Fibroblast of peridontal ligament (primary cell): ENCODE data around the gene CASKIN2.
A peak's percentile ranks its signal among the peaks of the same experiment; 100 is the strongest.
"Not testable (repeated sequence)": the region's sequence is repeated elsewhere in the genome, so short reads cannot be mapped to it uniquely, and the experiment has no call there.

Experiments
- DNase-seq: peaks from one replicate; pipeline ENCODE4 v3.0.0-alpha.2; 2010; ENCODE audit errors: extremely low read depth

Gene CASKIN2

GRCh38 chr17:75468291-75468754 lies 47.0 kb downstream of the CASKIN2 start:
- no peak for DNase-seq

GRCh38 chr17:75465039-75465438 lies 50.3 kb downstream of the CASKIN2 start:
- DNase-seq, result no peak

- DNase-seq, result no peak
Observed at GRCh38 chr17:75463603-75464002, 51.7 kb downstream of the CASKIN2 start.

GRCh38 chr17:75460295-75460694 lies 55.0 kb downstream of the CASKIN2 start:
- DNase-seq, result no peak

- peak; percentile 47 for DNase-seq
Observed at GRCh38 chr17:75459590-75460267, 55.6 kb downstream of the CASKIN2 start.

GRCh38 chr17:75459246-75459589 lies 56.1 kb downstream of the CASKIN2 start:
- DNase-seq, result no peak

GRCh38 chr17:75457047-75457654 lies 58.2 kb downstream of the CASKIN2 start:
- DNase-seq, result peak; percentile 53

- DNase-seq, result peak; percentile 99
Observed at GRCh38 chr17:75456417-75457046, 58.8 kb downstream of the CASKIN2 start, which contains the start of gene TMEM94. Gene TMEM94 (plus strand): TSS chr17:75456635. CDS start chr17:75471906, 15,271 bp downstream.

GRCh38 chr17:75456039-75456416 lies 59.3 kb downstream of the CASKIN2 start:
- no peak for DNase-seq

- DNase-seq, result not testable (repeated sequence)
Observed at GRCh38 chr17:75454672-75455071, 60.7 kb downstream of the CASKIN2 start.

GRCh38 chr17:75454193-75454592 lies 61.1 kb downstream of the CASKIN2 start:
- no peak for DNase-seq

GRCh38 chr17:75450270-75450669 lies 65.1 kb downstream of the CASKIN2 start:
- DNase-seq, result no peak
